GM18861 (cell line): ENCODE measurements around the gene TGFB1.
"Not testable (repeated sequence)": the region's sequence is repeated elsewhere in the genome, so short reads cannot be mapped to it uniquely, and the experiment has no call there.

ENCODE experiments used
- ATAC-seq: cut with Tn5 transposase; IDR thresholded peaks from one replicate; pipeline ENCODE4 v1.9.1; 2021; ENCODE audit not compliant: unreplicated experiment

The TGFB1 gene

DNA sequence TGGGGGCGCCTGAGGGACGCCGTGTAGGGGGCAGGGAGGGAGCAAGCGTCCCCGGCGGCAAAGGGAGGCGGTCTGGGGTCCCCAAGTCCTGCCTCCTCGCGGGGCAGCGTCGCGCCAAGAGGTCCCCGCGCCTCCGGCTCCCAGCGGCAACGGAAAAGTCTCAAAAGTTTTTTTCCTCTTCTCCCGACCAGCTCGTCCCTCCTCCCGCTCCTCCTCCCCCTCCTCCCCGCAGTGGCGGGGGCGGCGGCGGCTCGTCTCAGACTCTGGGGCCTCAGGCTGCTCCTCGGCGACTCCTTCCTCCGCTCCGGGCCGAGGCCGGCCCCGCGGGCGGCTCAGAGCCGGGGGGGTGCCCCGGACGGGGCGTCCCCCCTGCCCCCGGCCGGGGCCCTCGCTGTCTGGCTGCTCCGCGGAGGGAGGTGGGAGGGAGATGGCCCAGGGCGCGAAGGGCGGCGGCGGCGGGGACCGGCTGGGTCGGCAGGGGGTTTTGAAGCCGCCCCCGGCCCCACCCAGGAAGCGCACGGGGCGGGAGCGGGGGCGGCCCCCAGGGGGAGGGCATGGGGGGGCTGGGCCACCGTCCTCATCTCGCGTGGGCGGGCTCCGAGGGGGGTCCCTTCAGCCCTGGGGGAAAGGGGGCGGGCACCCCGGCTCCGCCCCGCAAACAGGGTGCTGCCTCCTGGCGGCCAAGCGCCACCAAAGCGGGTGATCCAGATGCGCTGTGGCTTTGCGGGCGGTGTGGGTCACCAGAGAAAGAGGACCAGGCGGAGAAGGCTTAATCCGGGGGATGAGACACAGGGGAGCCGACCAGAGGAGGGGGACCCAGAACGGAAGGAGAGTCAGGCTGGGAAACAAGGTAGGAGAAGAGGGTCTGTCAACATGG lies at the start of gene TGFB1:
Gene TGFB1, minus strand, starts transcription at position 457 of the 877 bp plus-strand sequence. CDS start 878 bp downstream, outside the sequence.
- peak; percentile 36 for ATAC-seq

DNA sequence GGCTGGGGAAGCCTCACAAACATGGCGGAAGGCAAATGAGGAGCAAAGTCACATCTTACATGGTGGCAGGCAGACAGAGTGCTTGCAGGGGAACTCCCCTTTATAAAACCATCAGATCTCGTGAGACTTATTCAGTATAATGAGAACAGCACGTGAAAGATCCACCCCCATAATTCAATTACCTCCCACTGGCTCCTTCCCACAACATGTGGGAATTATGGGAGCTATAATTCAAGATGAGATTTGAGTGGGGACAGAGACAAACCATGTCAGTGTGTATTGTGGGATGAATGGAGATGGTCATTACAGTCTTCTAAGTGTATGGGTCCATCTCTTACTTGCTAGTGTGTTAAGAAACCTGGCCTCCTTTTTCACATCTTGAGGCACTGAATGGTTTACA lies 48.3 kb upstream of the TGFB1 start:
- no peak for ATAC-seq

DNA sequence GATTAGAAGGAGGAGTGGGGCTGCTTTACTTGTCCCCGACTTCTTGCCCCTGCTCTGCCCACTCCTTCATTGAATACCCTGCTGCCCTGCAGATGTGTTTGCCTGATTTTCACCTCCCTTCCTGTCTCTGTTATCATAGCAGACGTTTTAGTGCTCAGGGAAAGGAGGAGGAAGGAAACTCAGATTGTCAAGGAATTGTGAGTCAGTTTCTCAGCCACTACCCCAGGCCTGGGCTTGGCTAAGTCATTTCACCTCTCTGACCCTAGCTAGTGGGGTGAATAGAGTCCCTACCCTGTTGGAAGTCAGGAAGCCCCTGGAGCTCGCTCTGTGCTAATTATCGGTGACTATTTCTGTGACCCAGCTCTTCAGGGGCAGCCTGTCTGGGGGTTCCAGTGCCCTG lies 47.8 kb upstream of the TGFB1 start:
- no peak for ATAC-seq

DNA sequence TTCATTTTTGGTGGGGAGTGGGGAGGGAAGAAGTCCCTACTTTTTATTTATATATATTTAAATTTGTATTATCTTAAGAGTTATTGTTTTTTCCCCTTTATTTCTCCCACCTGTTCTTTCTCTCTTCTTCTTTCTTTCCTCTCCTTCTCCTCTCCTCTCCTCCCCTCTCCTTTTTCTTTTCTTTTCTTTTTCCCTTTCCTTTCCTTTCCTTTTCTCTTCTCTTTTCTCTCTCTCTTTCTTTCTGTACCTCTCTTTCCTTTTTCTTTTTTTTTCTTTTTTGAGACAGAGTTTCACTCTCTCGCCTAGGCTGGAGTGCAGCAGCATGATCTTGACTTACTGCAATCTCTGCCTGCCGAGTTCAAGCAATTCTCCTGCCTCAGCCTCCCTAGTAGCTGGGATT lies 45.8 kb upstream of the TGFB1 start:
- ATAC-seq: no peak

DNA sequence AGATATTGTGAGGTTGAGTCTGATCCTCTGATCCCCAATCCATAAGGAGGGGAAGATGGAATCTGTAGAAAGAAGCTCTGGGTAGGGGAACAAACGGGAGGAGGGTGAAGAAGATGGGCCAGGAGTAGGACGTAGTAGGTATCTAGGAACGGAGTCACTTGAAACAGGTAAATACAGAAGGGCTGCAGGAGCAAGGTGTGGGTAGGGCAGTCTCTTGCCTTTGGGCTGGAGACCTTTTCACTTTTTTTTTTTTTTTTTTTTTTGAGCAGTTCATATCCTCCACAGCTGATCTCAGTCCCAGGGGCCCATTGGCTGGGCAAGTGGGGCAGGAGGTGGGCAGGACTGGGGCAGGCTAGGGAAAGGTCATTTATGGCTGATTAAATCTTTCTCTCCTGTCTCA lies 45.4 kb upstream of the TGFB1 start:
- no peak for ATAC-seq

DNA sequence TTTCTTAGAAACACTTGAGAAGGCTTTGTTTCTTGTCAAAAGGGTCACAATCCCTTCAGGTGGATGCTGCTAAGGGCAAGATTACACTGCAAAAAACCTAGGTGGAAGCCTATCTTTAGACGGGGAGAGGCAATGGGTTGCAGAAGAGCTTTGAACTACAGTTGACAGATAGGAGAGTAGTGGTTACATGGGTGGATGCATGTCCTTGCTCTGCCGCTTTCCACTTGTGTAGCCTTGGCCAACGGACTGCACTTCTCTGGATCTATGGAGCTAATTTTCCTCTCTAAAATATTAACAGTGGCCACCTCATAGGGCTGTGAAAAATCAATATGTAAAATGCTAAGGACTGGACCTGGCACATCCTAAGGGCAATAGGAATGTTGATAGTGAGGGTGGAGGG lies 44.9 kb upstream of the TGFB1 start:
- no peak for ATAC-seq

DNA sequence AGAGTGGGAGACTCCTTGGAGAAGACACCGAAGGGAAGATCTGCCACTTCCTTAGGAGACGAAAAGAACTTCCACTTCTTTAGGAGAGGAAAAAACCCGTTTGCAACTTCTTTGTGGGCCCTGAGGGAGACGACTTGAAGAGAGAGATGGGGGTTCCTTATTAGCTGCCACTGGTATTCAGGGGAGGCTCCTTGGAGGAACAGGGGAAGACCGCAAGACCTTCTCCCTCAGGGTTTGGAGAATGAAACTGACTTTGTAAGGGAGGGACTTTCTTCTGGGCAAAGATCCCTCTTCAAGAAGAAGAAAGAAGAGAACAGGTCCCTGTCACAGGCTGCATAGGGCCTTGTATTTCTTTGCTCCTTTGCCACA lies 44.3 kb upstream of the TGFB1 start:
- ATAC-seq: no peak

DNA sequence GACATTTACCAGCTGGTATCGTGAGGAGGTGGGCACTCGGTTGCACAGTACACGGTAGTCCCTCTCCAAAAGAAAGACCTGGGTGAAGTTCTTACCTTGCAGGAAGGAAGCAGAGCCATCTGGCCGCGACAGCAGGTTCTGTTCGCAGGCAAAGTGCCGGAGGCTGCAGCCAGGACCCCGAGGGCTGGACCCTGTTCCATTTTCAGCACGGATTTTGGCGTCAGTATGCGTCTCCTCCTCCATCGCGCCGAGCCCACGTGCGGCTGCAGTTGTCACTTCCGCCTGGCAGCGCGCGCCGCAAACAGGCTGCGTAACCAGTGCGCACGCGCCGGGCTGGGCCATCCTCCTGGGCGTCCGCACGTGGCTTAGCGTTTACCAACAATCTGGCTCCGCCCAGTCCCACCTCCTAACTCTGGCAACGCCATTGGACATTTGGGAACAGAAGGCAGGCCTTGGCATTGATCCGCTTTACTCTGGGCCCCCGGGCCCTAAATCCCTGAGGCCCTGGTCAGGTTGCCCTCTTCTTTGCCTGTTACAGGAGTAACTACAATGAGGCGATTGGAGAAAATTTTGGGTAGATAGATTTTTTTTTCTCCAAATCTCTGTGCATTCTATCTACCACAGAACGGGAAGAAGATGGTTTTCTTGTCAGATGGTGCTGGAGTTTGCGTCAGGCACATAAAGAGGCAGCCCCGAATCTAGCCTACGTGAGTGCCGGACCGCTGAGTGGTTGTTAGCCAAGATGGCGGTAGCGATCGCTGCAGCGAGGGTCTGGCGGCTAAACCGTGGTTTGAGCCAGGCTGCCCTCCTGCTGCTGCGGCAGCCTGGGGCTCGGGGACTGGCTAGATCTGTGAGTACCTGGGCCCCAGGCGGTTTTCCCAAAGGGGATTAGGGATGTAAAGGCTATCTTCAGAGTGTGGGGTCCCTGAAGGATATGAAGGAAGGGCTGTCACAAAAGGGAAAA lies 43.6 kb upstream of the TGFB1 start, which contains the start of the genes BCKDHA and EXOSC5:
Gene BCKDHA, plus strand, starts transcription at position 733 of the 964 bp plus-strand sequence. Its CDS starts 10 bp downstream, at position 743.
Gene EXOSC5, minus strand, starts transcription at position 274 of the 964 bp plus-strand sequence. Its CDS starts 31 bp downstream, at position 243.
- ATAC-seq: peak; percentile 89

DNA sequence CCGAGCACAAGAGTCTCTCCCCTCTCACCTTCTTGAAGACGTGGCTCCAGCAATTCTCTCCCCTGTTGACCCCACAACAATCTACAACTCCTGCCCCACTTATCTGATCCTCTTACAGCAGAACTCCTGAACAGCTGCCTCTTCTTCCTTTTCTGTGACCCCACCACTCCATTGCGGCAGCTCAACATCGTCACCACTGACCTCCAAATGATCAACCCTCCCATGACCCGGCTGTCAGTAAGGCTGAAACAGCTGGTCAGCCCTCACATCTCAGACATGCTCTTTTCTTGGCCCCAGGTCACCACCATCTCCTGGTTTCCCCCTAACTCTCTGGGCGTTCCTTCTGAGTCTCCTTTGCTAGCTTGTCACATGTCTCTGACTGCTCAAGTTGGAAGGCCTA lies 41.6 kb upstream of the TGFB1 start:
- ATAC-seq: no peak

DNA sequence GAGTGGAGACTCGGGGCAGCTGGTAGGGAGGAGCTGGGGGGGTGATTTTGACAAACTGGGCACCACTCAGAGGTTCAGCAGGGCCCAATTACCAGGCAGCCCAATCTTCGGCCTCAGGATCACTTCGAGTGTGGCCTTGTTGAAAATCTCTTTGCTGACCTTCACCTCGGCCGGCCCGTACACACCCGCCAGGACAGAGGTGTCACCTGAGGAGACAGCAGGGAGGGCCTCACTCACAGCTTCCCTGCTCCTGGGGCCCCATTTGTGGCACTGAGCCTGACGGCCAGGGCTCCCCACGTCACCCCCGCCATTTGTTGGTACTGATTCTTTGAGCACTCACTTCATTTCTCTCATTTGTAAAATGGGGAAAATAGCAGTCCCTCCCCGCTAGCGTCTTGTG lies 39.1 kb upstream of the TGFB1 start:
- ATAC-seq: no peak

DNA sequence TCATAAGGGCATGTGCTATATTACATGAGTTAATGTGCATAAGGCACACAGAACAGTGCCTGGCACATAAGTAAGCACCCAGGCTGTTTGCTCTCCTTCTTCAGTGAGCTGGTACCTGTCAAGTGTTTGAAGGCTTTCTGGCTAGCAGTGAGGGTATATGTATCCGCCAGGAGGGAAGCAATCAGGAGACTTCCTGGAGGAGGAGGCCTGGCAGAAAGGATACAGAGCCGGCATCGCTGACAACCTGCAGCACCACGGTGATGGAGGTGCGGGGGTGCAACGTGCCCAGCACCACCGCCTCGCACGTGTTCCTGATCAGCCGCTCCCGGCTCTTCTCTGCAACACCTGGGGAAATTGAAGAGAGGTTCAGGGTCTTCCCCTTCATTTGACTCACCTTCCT lies 37.9 kb upstream of the TGFB1 start:
- no peak for ATAC-seq

DNA sequence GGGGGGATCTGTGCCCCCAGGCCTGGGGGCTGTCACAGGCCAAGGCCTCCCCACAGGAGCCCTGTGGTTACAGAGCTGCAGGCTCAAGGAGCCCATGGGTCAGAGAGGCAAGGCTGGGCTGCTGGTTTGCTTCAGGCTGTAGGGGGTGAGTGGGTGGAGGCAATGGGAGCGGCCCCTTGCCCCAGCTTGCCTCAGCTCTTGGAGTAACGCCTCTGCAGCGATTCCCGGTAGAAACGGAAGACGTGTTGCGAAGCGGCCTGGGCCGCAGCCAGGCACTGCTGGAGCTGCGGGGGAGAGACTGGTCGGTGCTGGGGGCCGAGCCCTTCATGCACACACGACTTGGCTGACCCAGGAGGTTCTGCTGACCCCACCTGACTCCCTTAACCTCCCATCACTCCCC lies 32.7 kb upstream of the TGFB1 start:
- ATAC-seq: no peak

DNA sequence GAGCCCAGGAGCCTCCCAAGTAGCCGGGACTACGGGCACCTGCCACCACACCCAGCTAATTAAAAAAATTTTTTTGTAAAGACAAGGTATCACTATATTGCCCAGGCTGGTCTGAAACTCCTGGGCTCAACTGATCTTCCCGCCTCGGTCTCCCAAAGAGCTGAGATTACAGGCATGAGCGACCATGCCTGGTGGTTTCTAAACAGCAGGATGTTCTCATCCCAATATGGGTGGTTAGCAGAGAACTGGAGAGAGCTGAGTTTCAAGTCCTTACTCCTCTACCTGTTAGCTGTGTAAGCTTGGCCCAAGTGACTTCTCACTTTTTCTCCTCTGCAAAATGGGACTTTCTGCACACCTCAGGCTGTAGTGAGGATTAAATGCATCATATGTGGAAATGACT lies 30.6 kb upstream of the TGFB1 start:
- no peak for ATAC-seq

DNA sequence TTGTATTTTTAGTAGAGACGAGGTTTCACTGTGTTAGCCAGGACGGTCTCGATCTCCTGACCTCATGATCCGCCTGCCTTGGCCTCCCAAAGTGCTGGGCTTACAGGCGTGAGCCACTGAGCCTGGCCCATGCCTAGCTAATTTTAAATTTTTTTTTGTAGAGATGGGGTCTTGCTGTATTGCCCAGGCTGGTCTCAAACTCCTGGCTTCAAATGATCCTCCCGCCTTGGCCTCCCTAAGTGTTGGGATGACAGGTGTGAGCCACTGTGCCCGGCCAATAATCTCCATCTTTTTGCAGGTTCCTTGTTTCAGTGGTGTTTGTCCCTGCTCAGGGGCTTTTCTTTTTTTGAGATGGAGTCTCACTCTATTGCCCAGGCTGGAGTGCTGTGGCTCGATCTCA lies 27.8 kb upstream of the TGFB1 start:
- ATAC-seq: not testable (repeated sequence)

DNA sequence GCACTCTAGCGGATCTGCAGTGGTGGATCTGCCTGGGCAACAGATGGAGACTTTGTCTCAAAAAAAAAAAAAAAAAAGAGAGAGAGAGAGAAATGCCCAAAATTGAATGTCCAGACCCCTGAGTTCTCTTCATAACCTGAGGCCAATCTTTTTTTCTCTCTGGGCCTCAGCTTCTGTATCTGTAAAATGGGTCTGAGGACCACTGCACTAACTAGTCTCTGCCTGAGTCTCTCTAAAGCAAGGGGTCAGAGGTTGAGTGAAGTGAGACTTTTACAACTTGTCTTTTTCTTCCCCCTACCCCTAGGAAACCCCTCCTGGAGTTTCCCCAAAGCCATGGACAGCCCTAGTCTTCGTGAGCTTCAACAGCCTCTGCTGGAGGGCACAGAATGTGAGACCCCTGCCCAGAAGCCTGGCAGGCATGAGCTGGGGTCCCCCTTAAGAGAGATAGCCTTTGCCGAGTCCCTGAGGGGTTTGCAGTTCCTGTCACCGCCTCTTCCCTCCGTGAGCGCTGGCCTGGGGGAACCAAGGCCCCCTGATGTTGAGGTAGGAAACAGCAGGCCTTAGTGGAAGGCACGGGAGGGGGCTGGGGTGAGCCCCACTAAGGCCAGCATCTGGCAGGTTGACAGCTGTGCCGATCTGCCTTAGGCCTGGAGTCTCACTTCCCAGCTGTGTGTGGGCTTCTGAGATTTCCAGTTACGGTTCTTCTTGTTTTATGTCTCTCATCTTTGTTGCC lies 24.4 kb upstream of the TGFB1 start:
- ATAC-seq: peak; percentile 59

DNA sequence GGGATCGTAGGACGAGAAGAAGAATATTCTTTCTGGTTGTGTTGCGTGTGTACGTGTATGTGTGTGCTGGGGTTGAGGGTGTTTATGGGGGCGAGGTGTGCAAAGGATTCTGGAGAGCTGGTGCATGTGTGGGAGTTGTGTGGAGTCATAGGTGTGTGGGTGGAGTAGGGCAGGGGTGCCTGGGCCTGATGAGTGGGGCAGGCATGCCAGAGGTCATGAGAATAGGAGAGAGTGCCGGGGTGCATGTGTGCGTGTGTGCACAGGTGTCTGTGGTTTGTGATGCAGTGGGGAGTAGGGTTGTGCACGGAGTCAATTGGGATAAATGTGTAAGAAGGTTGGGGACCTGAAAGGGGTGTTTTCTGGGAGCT lies 23.3 kb upstream of the TGFB1 start:
- no peak for ATAC-seq

DNA sequence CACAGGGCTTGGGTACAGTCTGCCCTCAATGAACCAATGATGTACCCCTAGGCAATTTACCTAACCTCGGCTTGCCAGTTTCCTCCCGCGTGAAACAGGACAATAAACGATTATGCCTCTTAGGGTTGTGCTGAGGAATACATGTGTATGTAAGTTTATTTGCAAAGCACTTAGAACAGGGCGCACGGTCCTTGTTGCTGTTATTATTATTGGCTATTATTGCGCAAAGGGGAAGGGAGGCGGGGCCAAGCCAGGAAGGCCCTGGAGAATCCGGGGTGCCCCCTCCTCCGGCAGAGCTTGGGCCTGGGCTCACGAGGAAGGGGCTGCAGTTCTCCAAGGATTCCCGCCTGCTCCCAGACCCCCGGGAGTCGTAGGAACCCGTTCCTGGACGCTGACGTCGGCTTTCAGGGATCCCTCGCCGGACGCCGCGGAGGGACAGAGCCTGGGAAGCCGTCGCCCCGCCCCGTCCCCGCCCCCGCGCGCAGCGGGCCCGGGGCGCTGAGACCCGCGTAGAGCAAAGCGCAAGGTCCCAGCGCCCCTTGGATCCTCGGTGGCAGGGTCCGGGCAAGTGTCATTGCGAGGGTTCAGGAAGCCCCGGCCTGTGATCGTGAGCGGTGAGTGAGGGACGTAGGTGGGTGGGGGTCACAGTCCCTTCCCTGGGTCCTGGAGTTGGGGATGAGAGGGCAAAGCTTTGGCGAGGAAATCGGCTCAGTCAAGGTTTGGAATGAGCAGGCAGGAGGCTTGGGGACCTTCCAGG lies 22.7 kb upstream of the TGFB1 start, which contains the start of gene TMEM91:
Gene TMEM91, plus strand, starts transcription at position 293 of the 757 bp plus-strand sequence. CDS start 1,777 bp downstream, outside the sequence.
- no peak for ATAC-seq

DNA sequence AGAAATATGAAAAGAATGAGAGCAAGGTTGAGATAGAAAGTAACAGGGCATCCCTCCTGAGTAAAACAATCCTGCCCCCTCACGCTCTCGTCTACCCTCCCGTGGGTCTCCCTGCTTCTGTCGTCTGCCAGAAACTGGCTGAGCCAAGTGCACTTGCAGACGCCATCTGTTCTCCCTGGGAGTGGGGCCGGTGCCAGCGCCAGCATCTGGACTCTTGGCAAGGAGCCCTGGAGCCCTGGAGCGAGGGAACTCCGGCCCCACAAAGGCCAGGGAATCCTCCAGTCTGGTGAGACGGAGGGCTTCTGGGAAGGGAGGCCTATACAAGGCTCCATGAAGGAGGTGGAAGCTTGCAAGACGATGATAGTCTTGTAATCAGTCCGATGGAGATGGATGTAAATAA lies 20.3 kb upstream of the TGFB1 start:
- ATAC-seq: no peak

DNA sequence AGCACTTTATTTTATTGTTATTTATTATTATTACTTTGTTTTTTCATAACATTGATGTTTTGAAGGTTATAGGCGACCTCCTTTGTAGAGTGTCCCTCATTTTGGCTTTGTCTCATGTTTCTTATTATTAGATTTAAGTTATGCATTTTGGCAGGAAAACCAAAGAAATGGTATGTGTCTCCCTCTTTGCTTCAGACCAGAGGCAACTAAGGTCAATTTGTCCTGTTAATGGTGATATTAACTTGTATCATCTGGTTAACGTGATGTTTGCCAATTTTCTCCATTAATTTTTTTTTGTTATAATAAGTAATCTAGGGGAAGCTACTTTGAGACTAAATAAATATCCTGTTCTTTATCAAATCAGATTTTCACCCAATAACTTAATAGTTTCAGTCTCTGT lies 18.8 kb upstream of the TGFB1 start:
- ATAC-seq: no peak

DNA sequence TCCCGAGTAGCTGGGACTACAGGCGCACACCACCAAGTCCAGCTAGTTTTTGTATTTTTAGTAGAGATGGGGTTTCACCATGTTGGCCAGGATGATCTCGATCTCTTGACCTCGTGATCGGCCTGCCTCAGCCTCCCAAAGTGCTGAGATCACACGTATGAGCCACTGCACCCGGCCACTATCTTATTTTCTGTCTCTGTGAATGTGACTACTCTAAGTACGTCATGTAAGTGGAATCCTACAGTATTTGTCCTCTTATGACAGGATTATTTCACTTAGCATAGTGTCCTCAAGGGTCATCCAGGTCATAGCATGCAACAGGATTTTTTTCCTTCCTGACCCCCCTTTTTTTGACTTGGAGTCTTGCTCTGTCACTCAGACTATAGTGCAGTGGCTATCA lies 17.8 kb upstream of the TGFB1 start:
- no peak for ATAC-seq
